ENCODE results near the gene SYNE1.

The SYNE1 gene

DNA sequence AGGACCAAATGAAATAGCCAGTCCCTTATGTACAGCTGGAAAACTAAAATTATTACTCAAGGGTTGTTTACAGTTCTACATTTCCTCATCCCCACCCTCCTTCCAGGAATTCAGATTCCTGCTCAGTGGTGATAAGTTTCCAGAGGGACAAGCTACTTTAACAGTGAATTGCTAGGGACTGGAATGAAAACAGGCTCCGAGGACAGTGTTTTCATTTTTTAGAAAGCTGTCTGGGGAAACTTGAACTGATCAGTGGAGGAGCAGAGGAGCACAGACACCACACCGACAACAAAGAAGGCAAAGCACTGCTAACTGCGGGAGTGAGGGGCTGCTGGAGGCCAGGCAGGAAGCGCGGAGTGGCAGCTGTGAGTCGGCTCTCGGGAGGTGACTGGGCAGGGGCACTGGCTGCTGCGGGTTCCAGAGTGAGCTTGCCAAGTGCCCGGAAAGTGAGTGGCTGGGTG, 507.4 kb downstream of the SYNE1 start:
- TF ChIP-seq POLR2AphosphoS5 (IDR thresholded peaks at IDR 0.05; ENCODE audit: low read depth) (no peak), GABPA (IDR thresholded peaks at IDR 0.05; ENCODE audit: low read depth) (no peak), SPI1 (IDR thresholded peaks at IDR 0.05; ENCODE audit: borderline replicate concordance, low read depth) (no peak)
- TF ChIP-seq, protein P1, sequence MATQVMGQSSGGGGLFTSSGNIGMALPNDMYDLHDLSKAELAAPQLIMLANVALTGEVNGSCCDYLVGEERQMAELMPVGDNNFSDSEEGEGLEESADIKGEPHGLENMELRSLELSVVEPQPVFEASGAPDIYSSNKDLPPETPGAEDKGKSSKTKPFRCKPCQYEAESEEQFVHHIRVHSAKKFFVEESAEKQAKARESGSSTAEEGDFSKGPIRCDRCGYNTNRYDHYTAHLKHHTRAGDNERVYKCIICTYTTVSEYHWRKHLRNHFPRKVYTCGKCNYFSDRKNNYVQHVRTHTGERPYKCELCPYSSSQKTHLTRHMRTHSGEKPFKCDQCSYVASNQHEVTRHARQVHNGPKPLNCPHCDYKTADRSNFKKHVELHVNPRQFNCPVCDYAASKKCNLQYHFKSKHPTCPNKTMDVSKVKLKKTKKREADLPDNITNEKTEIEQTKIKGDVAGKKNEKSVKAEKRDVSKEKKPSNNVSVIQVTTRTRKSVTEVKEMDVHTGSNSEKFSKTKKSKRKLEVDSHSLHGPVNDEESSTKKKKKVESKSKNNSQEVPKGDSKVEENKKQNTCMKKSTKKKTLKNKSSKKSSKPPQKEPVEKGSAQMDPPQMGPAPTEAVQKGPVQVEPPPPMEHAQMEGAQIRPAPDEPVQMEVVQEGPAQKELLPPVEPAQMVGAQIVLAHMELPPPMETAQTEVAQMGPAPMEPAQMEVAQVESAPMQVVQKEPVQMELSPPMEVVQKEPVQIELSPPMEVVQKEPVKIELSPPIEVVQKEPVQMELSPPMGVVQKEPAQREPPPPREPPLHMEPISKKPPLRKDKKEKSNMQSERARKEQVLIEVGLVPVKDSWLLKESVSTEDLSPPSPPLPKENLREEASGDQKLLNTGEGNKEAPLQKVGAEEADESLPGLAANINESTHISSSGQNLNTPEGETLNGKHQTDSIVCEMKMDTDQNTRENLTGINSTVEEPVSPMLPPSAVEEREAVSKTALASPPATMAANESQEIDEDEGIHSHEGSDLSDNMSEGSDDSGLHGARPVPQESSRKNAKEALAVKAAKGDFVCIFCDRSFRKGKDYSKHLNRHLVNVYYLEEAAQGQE (IDR thresholded peaks at IDR 0.05; ENCODE audit: insufficient replicate concordance, low read depth) = no peak
- TF ChIP-seq, protein P2, sequence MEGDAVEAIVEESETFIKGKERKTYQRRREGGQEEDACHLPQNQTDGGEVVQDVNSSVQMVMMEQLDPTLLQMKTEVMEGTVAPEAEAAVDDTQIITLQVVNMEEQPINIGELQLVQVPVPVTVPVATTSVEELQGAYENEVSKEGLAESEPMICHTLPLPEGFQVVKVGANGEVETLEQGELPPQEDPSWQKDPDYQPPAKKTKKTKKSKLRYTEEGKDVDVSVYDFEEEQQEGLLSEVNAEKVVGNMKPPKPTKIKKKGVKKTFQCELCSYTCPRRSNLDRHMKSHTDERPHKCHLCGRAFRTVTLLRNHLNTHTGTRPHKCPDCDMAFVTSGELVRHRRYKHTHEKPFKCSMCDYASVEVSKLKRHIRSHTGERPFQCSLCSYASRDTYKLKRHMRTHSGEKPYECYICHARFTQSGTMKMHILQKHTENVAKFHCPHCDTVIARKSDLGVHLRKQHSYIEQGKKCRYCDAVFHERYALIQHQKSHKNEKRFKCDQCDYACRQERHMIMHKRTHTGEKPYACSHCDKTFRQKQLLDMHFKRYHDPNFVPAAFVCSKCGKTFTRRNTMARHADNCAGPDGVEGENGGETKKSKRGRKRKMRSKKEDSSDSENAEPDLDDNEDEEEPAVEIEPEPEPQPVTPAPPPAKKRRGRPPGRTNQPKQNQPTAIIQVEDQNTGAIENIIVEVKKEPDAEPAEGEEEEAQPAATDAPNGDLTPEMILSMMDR (IDR thresholded peaks at IDR 0.05; ENCODE audit: insufficient read depth, low read length) = no peak
- Histone ChIP-seq H3K4me3 (replicated peaks; ENCODE audit: insufficient read depth, low read length) (no peak overlapping the region), H3K27me3 (ENCODE audit: insufficient read depth, poor library complexity, severe bottlenecking) (no peaks in the 10 kb centered on the region), H3K27ac (replicated peaks) (no peak overlapping the region)
- no peak for DNase-seq (ENCODE audit: low read depth in 1 of 2, low spot score in 1 of 2)

DNA sequence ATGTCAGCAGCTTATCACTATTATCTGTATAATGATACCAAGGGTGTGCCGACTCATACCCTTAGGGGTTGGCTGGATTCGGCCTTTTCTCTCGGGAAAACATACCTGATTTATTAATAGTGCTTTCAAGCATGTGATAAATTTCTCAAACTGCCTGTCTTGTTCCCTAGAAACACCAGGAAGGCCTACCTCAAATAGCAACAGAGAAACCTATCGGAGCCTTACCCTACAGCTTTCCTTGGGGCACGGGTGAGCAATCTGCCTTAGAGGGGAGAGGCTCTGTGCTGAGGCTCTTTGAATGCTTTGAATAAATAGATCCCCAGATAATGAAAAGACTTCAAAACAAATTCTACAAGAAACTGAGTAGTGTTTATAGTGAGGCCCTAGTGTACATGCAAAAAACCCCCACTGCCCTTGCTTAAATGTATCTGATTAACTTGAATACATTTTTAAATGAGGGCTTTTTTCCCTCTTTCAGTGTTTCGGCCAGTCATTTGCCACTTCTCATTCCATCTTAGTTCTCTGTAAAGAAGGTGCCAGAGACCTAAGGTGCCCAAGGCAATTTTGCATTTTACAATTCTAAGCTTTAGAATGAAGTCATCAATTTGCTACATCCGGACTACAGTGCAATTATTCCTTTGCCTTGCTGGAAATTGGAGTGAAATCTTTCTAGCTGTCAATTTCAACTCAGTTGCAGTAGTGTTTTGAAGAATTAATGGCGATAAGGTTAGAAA, 509.6 kb downstream of the SYNE1 start:
- DNase-seq (ENCODE audit: low read depth in 1 of 2, low spot score in 1 of 2) = no peak
- H3K27me3 ChIP-seq (ENCODE audit: insufficient read depth, poor library complexity, severe bottlenecking) = no peaks in the 10 kb centered on the region
- H3K27ac ChIP-seq (replicated peaks) = no peak overlapping the region
- TF ChIP-seq, protein P2 (IDR thresholded peaks at IDR 0.05; ENCODE audit: insufficient read depth, low read length) = no peak
- TF ChIP-seq SPI1 (IDR thresholded peaks at IDR 0.05; ENCODE audit: borderline replicate concordance, low read depth) (no peak), GABPA (IDR thresholded peaks at IDR 0.05; ENCODE audit: low read depth) (no peak), POLR2AphosphoS5 (IDR thresholded peaks at IDR 0.05; ENCODE audit: low read depth) (no peak)
- TF ChIP-seq, protein P1 (IDR thresholded peaks at IDR 0.05; ENCODE audit: insufficient replicate concordance, low read depth) = no peak
- no peak overlapping the region for H3K4me3 ChIP-seq (replicated peaks; ENCODE audit: insufficient read depth, low read length)

DNA sequence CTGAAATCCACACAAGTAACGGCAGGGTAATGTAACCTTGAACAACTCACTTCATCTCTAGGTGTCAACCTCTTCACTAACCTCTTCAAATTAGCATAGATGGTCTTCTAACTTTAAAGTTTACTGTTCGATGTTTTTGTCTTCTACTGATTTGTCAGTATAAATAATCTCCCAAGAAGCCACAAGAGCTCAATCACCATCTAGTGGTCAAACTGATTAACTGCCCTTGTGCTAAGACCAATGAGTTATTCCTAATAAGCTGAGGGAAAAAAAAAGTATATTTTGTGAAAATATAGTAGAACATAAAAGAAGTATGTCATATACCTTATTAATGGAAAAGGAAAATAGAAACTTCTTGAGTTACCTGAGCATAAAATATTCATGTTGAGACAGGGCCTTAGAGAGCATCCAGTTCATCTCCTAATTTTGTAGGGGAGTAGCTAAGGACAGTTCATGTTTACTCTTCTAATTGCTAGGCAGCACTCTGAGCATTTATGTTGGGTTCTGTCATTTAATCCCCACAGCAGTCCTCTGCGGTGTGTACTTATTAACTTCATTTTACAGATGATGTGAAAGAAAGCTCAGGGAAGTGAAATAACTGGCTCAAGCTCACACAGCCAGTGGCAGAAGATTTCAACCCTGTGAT, 512.6 kb downstream of the SYNE1 start:
- no peak for DNase-seq (ENCODE audit: low read depth in 1 of 2, low spot score in 1 of 2)
- Histone ChIP-seq H3K27me3 (ENCODE audit: insufficient read depth, poor library complexity, severe bottlenecking) (no peaks in the 10 kb centered on the region), H3K4me3 (replicated peaks; ENCODE audit: insufficient read depth, low read length) (no peak overlapping the region), H3K27ac (replicated peaks) (no peak overlapping the region)
- TF ChIP-seq, protein P2 (IDR thresholded peaks at IDR 0.05; ENCODE audit: insufficient read depth, low read length) = peak; percentile 72
- TF ChIP-seq, protein P1 (IDR thresholded peaks at IDR 0.05; ENCODE audit: insufficient replicate concordance, low read depth) = no peak

Measured in HL-60 (cell line).